K562 (cell line): Measurements from ENCODE around the gene TEX9. TPM values are rescaled to one million over a fixed set of nuclear protein-coding genes. Genes with fewer than 3 reads are reported as not detected.

Experiments
- ATAC-seq: fragments of 200-7000 bp; cut with Tn5 transposase; 3 replicates; pipeline ENCODE4 v1.9.1; 2020; ENCODE audit warnings: moderate library complexity
- BruUV-seq: library from RNA; stranded (reverse); fragments of 400-500 nt; replicated peaks from 2 replicates; lab custom pipeline; 2021; lab: Mats Ljungman, UMichigan
- CTCF ChIA-PET: fragments of 300-600 bp; formaldehyde crosslinking; extraction: SDS; loops from one replicate; lab custom pipeline; 2021; ENCODE audit warnings: low intra/inter-chr PET ratio; lab: Yijun Ruan, JAX
- POLR2A ChIA-PET: fragments of 300-600, 350-650 bp; sonication (Branson Sonifier 250); formaldehyde crosslinking; extraction: SDS; loops from one replicate; lab custom pipeline; 2021; ENCODE audit warnings: antibody characterized with exemption, inconsistent platforms; lab: Yijun Ruan, JAX
- DNase-seq, 4 experiments: peaks; one replicate each; pipeline versions ENCODE4 v3.0.0 to v3.0.0-alpha.2; 2011 to 2018; ENCODE audit warnings: low spot score in 3 of 4, mixed read lengths in 3 of 4; ENCODE audit errors: extremely low read depth in 1 of 4
- FAIRE-seq: peaks from 2 replicates; lab custom pipeline; 2011; peaks lifted over from hg19 to GRCh38; lab: Jason Lieb, UNC
- H2AFZ ChIP-seq: 2 replicates; pipeline ENCODE4 v1.6.0; 2011; ENCODE audit warnings: low read depth, low read length, control low read depth, inconsistent platforms
- H3K27ac ChIP-seq: fragments of 200-600 bp; 3 replicates; pipeline ENCODE4 v1.8.0; 2011; ENCODE audit warnings: low read depth, mild to moderate bottlenecking, control low read depth, inconsistent platforms, low read length, moderate library complexity, mixed read lengths; ENCODE audit errors: extremely low read depth
- H3K27me3 ChIP-seq, 2 experiments: fragments of 300-600 bp in 1 of 2; 2 replicates in 1 of 2; 3 replicates in 1 of 2; pipeline versions ENCODE4 v1.6.0 to v1.8.0; 2011; ENCODE audit warnings: inconsistent platforms in 2 of 2, low read length in 2 of 2, mild to moderate bottlenecking in 1 of 2, mixed read lengths in 1 of 2, moderate library complexity in 1 of 2; ENCODE audit not compliant: control insufficient read depth in 2 of 2, insufficient read depth in 2 of 2
- H3K36me3 ChIP-seq: fragments of 300-600 bp; 3 replicates; pipeline ENCODE4 v1.8.0; 2011; ENCODE audit warnings: mild to moderate bottlenecking, low read length, inconsistent platforms; ENCODE audit not compliant: control insufficient read depth, insufficient read depth
- H3K4me1 ChIP-seq, 2 experiments: fragments of 200-600 bp in 1 of 2; replicated peaks in 1 of 2; 2 replicates in 1 of 2; 3 replicates in 1 of 2; pipeline versions ENCODE4 v1.5.1 to v1.8.0; 2011; ENCODE audit warnings: inconsistent platforms in 2 of 2, low read length in 2 of 2, mild to moderate bottlenecking in 1 of 2, mixed read lengths in 1 of 2, moderate library complexity in 1 of 2; ENCODE audit not compliant: control insufficient read depth in 2 of 2, insufficient read depth in 2 of 2
- H3K4me2 ChIP-seq: 2 replicates; pipeline ENCODE4 v1.6.1; 2011; ENCODE audit warnings: low read length, control low read depth, inconsistent platforms, mixed read lengths; ENCODE audit not compliant: insufficient read depth
- H3K4me3 ChIP-seq: fragments of 200-600 bp; sonication (generic), shearing (Covaris generic); 2 replicates; pipeline ENCODE4 v1.5.1; 2016; ENCODE audit warnings: control low read depth, inconsistent platforms
- H3K79me2 ChIP-seq: fragments of 200-600 bp; 3 replicates; pipeline ENCODE4 v1.8.0; 2011; ENCODE audit warnings: low read length, inconsistent platforms; ENCODE audit not compliant: control insufficient read depth, insufficient read depth
- H3K9ac ChIP-seq, 2 experiments: 2 replicates each; pipeline versions ENCODE4 v1.6.0 to v1.6.1; 2011; ENCODE audit warnings: low read depth in 2 of 2, low read length in 2 of 2, control low read depth in 1 of 2, inconsistent platforms in 1 of 2, mild to moderate bottlenecking in 1 of 2, mixed read lengths in 1 of 2; ENCODE audit not compliant: insufficient read depth in 1 of 2
- H3K9me1 ChIP-seq: one replicate; pipeline ENCODE4 v1.6.0; 2011; ENCODE audit warnings: inconsistent platforms, mild to moderate bottlenecking, low read length, moderate library complexity; ENCODE audit not compliant: control insufficient read depth, insufficient read depth
- H3K9me3 ChIP-seq: replicated peaks from 2 replicates; pipeline ENCODE4 v1.5.1; 2011; ENCODE audit warnings: low read depth, low read length, inconsistent platforms; ENCODE audit not compliant: control insufficient read depth, insufficient read depth
- H4K20me1 ChIP-seq: replicated peaks from 2 replicates; pipeline ENCODE4 v1.6.1; 2011; ENCODE audit warnings: low read length, inconsistent platforms, mixed read lengths; ENCODE audit not compliant: control insufficient read depth, insufficient read depth
- EWSR1 ChIP-seq: fragments of 450-650 bp; IDR thresholded peaks from 2 replicates; pipeline ENCODE4 v1.6.1; 2018; ENCODE audit warnings: borderline replicate concordance, mild to moderate bottlenecking, low read depth, moderate library complexity; ENCODE audit not compliant: partially characterized antibody
- HDAC8 ChIP-seq: fragments of 450-650 bp; IDR thresholded peaks from 2 replicates; pipeline ENCODE4 v1.6.1; 2016; ENCODE audit warnings: mild to moderate bottlenecking, missing genetic modification characterization, moderate library complexity, missing compliant biosample characterization
- LARP7 ChIP-seq: fragments of 450-650 bp; IDR thresholded peaks from 2 replicates; pipeline ENCODE4 v1.6.1; 2016
- MAFF ChIP-seq: IDR thresholded peaks from 2 replicates; pipeline ENCODE4 v1.6.1; 2012; ENCODE audit warnings: low read length, improper control_type of control experiment
- SIN3B ChIP-seq: fragments of 450-650 bp; IDR thresholded peaks from 2 replicates; pipeline ENCODE4 v1.6.1; 2017; ENCODE audit warnings: low read depth, mild to moderate bottlenecking, moderate library complexity
- TCFL5 ChIP-seq: fragments of 250-450 bp; sonication (Bioruptor Pico); conservative IDR thresholded peaks from 2 replicates; pipeline ENCODE4 v1.6.1; 2021; ENCODE audit warnings: mild to moderate bottlenecking, moderate library complexity, matching md5 sums
- ZBED1 ChIP-seq: IDR thresholded peaks from 2 replicates; pipeline ENCODE4 v1.6.1; 2014
- ZNF395 ChIP-seq: fragments of 200-800 bp; sonication (Bioruptor generic); IDR thresholded peaks from 2 replicates; pipeline ENCODE4 v1.6.1; 2017; ENCODE audit warnings: missing genetic modification characterization, missing compliant biosample characterization
- ZSCAN32 ChIP-seq: fragments of 450-650 bp; formaldehyde crosslinking; IDR thresholded peaks from 2 replicates; pipeline ENCODE4 v1.4.0; 2020; ENCODE audit warnings: mild to moderate bottlenecking, moderate library complexity
- WGBS: fragments of 100-300 bp; shearing (Covaris generic); methylation state at CpG from one replicate; pipeline ENCODE4 v1.1.6; 2016; ENCODE audit warnings: low coverage, mixed read lengths; ENCODE audit not compliant: insufficient coverage; ENCODE audit errors: missing lambda C conversion rate; 5-methylcytosine and 5-hydroxymethylcytosine counted together
- in situ Hi-C: fragments of 300-500 bp; cut with MboI; formaldehyde crosslinking; loops from 4 replicates; pipeline ENCODE4 v1.15.0; 2018; ENCODE audit warnings: inconsistent platforms, mixed read lengths
- intact Hi-C: fragments of 100-400 bp; cut with micrococcal nuclease; formaldehyde crosslinking; loops from 2 replicates; pipeline ENCODE4 v1.14.2; 2022
- polyA plus RNA-seq, 8 experiments: library from polyadenylated mRNA; depleted of rRNA in 4 of 8; stranded (reverse) in 5 of 8; unstranded in 3 of 8; fragments of >200 nt; fragmentation: Nextera tagmentation in 2 of 8; fragmentation: Illumina TruSeq in 1 of 8; extraction: Ambion mirVana in 2 of 8; extraction: Trizol in 1 of 8; gene quantifications; 2 replicates each; pipeline versions ENCODE4 v1.2.1 to v1.2.3, GENCODE V29; 2011 to 2014; ENCODE audit warnings: inconsistent platforms in 1 of 8, missing spikeins in 1 of 8
- total RNA-seq, 7 experiments: library from RNA; depleted of rRNA in 6 of 7; stranded (reverse); fragments of >200 nt in 6 of 7; fragmentation: Illumina TruSeq in 2 of 7; extraction: Trizol in 2 of 7; gene quantifications; 2 replicates each; pipeline versions ENCODE4 v1.2.1 to v1.2.3, GENCODE V29; 2011 to 2021; ENCODE audit warnings: low replicate concordance in 1 of 7
- TF ChIP-seq, protein P1 (sequence below): IDR thresholded peaks from 2 replicates; pipeline ENCODE4 v1.6.1; 2016; ENCODE audit warnings: missing genetic modification characterization, missing compliant biosample characterization
- TF ChIP-seq, protein P2 (sequence below): sonication (generic); formaldehyde crosslinking; IDR thresholded peaks from 2 replicates; pipeline ENCODE4 v1.8.0; 2022; ENCODE audit warnings: mild to moderate bottlenecking, low read depth, missing genetic modification reagents
- TF ChIP-seq, protein P3 (sequence below): sonication (generic); IDR thresholded peaks from 2 replicates; pipeline ENCODE4 v1.6.1; 2016

The TEX9 gene
- total and polyA plus RNA-seq, 9 of the 15 experiments (the other 6 are each of a cell fraction or from before 2014, with no cell fraction given): 0.93 to 3.6 (median 2.4) TPM

GRCh38 chr15:56366211-56366610, 985 bp downstream of the TEX9 start:
- intact Hi-C loops (no loop called here), in situ Hi-C loops (no loop called here)
- Histone ChIP-seq H3K9me3 (no peaks in the 10 kb centered on the region), H3K9ac (no peak overlapping the region), H2AFZ (peak overlapping the region; percentile 93), H3K36me3 (no peaks in the 10 kb centered on the region), H3K4me2 (peak overlapping the region; percentile 85), H3K27ac (no peak overlapping the region), H4K20me1 (no peaks in the 10 kb centered on the region)
- FAIRE-seq (peak; percentile 59), ATAC-seq (no peak), DNase-seq (no peak)
- no TSS peak for BruUV-seq
- 7% methylated on average over 2 of the region's 2 CpGs for whole genome bisulfite sequencing
- CTCF ChIA-PET: no interaction called here
- TF ChIP-seq, protein P1, sequence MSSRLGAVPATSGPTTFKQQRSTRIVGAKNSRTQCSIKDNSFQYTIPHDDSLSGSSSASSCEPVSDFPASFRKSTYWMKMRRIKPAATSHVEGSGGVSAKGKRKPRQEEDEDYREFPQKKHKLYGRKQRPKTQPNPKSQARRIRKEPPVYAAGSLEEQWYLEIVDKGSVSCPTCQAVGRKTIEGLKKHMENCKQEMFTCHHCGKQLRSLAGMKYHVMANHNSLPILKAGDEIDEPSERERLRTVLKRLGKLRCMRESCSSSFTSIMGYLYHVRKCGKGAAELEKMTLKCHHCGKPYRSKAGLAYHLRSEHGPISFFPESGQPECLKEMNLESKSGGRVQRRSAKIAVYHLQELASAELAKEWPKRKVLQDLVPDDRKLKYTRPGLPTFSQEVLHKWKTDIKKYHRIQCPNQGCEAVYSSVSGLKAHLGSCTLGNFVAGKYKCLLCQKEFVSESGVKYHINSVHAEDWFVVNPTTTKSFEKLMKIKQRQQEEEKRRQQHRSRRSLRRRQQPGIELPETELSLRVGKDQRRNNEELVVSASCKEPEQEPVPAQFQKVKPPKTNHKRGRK (tag): peak; percentile 57; the same call in 1 of the 2 replicates
- TF ChIP-seq SIN3B: no peak
- TF ChIP-seq, all 486 proteins: peak for 1
- H3K9me1 ChIP-seq: no peaks in the 10 kb centered on the region
- H3K4me3 ChIP-seq: no peak overlapping the region
- H3K4me1 ChIP-seq: peaks cover 4% of the 10 kb centered on the region in 2 experiments; a peak in 2 of 5 replicates
- POLR2A ChIA-PET: no interaction called here
- no peaks in the 10 kb centered on the region for H3K79me2 ChIP-seq
- no peaks in the 10 kb centered on the region for H3K27me3 ChIP-seq

- H4K20me1 ChIP-seq: no peaks in the 10 kb centered on the region
- TF ChIP-seq TCFL5 (CRISPR knock-in tag) (no peak), ZNF395 (no peak), ZBED1 (no peak), LARP7 (no peak), MAFF (no peak), EWSR1 (no peak), HDAC8 (no peak), ZSCAN32 (CRISPR knock-in tag) (no peak)
- TF ChIP-seq, protein P2, sequence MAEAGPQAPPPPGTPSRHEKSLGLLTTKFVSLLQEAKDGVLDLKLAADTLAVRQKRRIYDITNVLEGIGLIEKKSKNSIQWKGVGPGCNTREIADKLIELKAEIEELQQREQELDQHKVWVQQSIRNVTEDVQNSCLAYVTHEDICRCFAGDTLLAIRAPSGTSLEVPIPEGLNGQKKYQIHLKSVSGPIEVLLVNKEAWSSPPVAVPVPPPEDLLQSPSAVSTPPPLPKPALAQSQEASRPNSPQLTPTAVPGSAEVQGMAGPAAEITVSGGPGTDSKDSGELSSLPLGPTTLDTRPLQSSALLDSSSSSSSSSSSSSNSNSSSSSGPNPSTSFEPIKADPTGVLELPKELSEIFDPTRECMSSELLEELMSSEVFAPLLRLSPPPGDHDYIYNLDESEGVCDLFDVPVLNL (CRISPR knock-in tag): no peak
- TF ChIP-seq, protein P3, sequence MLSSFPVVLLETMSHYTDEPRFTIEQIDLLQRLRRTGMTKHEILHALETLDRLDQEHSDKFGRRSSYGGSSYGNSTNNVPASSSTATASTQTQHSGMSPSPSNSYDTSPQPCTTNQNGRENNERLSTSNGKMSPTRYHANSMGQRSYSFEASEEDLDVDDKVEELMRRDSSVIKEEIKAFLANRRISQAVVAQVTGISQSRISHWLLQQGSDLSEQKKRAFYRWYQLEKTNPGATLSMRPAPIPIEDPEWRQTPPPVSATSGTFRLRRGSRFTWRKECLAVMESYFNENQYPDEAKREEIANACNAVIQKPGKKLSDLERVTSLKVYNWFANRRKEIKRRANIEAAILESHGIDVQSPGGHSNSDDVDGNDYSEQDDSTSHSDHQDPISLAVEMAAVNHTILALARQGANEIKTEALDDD: no peak
- TF ChIP-seq, all 486 proteins: peak for 0
- Histone ChIP-seq H2AFZ (no peak overlapping the region), H3K27me3 (no peaks in the 10 kb centered on the region), H3K9ac (no peak overlapping the region), H3K9me3 (no peaks in the 10 kb centered on the region), H3K36me3 (no peaks in the 10 kb centered on the region), H3K4me3 (no peak overlapping the region), H3K4me1 (peaks cover 4% of the 10 kb centered on the region in 2 experiments; a peak in 2 of 5 replicates), H3K9me1 (no peaks in the 10 kb centered on the region), H3K4me2 (no peak overlapping the region), H3K79me2 (no peaks in the 10 kb centered on the region), H3K27ac (no peak overlapping the region)
- CTCF ChIA-PET: no interaction called here
- DNase-seq: no peak
- no peak for FAIRE-seq
- BruUV-seq: no TSS peak
- POLR2A ChIA-PET: no interaction called here
- in situ Hi-C loops (no loop called here), intact Hi-C loops (no loop called here)
- WGBS: 21% methylated on average over 3 of the region's 3 CpGs
- ATAC-seq: no peak
Observed at GRCh38 chr15:56367156-56367555, 1.9 kb downstream of the TEX9 start.
